ENCODE measurements around the gene CTSW. TPM values are rescaled to one million over a fixed set of nuclear protein-coding genes. Genes with fewer than 3 reads are reported as not detected.
A peak's percentile ranks its signal among the peaks of the same experiment; 100 is the strongest.

The CTSW gene
- total RNA-seq, 1 experiment from 2014 or later = not detected

DNA sequence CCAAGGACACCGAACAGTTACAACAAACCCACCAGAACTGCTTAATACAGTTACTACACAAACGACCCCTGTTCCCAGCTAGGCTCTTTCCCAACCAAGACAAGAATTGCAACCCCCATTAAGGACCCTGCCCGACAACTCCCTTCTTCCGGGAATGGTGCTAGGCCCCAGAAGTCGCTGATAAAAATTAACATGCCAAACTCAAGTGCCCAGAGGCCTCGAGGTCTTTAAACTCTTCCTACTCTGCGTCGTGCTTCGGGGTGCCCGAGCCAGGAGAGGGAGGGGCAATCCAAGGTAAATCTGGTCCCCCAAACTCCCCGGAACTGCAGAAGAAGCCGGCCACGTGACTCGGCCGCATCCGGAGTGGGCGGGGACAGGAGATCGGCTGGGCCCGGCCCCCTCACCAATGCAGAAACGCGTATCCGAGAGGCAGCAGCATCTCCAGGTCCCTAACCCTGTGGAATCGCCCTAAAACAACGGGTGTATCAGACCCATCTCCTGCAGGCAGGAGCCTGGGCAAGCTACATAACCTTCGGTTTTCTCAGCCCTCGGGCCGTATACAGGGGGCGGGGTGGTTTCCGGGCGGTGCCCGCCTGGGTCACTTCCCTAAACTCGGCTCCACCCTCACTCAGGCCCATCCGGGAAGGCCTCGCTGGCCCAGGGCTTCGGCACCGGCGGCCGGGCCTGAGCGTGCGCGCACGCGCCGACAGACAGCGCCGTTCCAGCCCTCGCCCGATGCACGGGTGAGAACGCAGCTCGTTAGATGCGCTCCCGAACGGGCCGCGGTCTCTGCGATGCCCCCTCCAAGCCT lies 22.7 kb upstream of the CTSW start:
- ChIA-PET CTCF (interaction anchor here (7.7 kb wide), 1 partner anchor 31 kb away, joined by 241 read pairs; the partner anchor contains the start of genes CCDC85B and FIBP), POLR2A (interaction anchor here (0.6 kb wide), 2 partner anchors 13 to 31 kb away, joined by 3 to 5 read pairs; partner anchors contain the start of gene FIBP)
- no TSS peak for BruUV-seq (replicated peaks)
- H3K9me3 Mint-ChIP-seq (ENCODE audit: unreplicated experiment) = no peaks in the 10 kb centered on the region
- H3K36me3 Mint-ChIP-seq (ENCODE audit: insufficient read depth, unreplicated experiment) = peaks cover 87% of the 10 kb centered on the region
- intact Hi-C loops (cut with micrococcal nuclease; ENCODE audit: unreplicated experiment) = loop anchor here (5.0 kb wide), 1 partner anchor 205 kb away; no protein-coding TSS in a partner anchor
- Histone ChIP-seq H3K4me1 (peaks cover 15% of the 10 kb centered on the region), H3K4me3 (ENCODE audit: low read depth, low read length) (peak overlapping the region; percentile 95), H3K27me3 (replicated peaks; ENCODE audit: control insufficient read depth, insufficient read depth, low read length) (no peaks in the 10 kb centered on the region), H3K9me3 (no peaks in the 10 kb centered on the region), H3K36me3 (ENCODE audit: control insufficient read depth, insufficient read depth, low read length) (peaks cover 9% of the 10 kb centered on the region; the same call in 1 of the 2 replicates)
- H3K27ac Mint-ChIP-seq (ENCODE audit: unreplicated experiment) = peak overlapping the region; percentile 71
- H3K27me3 Mint-ChIP-seq (ENCODE audit: insufficient read depth, unreplicated experiment) = no peaks in the 10 kb centered on the region
- H3K4me3 Mint-ChIP-seq (ENCODE audit: unreplicated experiment) = peak overlapping the region; percentile 97
- peaks cover 40% of the 10 kb centered on the region for H3K4me1 Mint-ChIP-seq (ENCODE audit: low read depth, unreplicated experiment)
- peak; percentile 72 to 80 for DNase-seq
- TF ChIP-seq, protein P1, sequence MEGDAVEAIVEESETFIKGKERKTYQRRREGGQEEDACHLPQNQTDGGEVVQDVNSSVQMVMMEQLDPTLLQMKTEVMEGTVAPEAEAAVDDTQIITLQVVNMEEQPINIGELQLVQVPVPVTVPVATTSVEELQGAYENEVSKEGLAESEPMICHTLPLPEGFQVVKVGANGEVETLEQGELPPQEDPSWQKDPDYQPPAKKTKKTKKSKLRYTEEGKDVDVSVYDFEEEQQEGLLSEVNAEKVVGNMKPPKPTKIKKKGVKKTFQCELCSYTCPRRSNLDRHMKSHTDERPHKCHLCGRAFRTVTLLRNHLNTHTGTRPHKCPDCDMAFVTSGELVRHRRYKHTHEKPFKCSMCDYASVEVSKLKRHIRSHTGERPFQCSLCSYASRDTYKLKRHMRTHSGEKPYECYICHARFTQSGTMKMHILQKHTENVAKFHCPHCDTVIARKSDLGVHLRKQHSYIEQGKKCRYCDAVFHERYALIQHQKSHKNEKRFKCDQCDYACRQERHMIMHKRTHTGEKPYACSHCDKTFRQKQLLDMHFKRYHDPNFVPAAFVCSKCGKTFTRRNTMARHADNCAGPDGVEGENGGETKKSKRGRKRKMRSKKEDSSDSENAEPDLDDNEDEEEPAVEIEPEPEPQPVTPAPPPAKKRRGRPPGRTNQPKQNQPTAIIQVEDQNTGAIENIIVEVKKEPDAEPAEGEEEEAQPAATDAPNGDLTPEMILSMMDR (IDR thresholded peaks at IDR 0.05; ENCODE audit: insufficient read depth in 1 of 2, low read depth in 1 of 2, low read length in 1 of 2, severe bottlenecking in 1 of 2, unreplicated experiment in 1 of 2) = no peak

DNA sequence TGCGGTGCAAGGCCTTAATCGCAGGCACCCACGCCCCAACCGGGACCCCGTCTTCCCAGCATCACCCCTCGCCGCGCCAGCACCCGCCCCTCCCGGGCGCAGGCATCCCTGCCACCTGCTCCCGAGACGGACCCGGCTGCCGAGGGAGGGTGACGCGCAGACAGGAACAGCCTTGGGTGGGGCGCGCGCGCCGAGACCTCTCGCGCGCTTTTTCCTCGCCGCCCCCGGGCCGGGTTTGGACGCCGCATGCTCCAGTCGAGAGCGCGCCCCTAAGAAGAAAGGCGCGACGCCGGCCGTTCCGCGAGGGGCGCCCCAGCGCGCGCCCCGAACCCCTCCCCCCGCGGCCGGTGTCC lies 22.2 kb upstream of the CTSW start:
- ChIA-PET POLR2A (interaction anchor here (0.6 to 1.0 kb wide), 2 partner anchors 8 to 31 kb away, joined by 5 to 6 read pairs; partner anchors contain the start of gene FIBP), CTCF (interaction anchor here (1.0 to 7.7 kb wide), 2 partner anchors 30 kb away, joined by 5 to 241 read pairs; partner anchors contain the start of genes CCDC85B and FIBP)
- TF ChIP-seq, protein P1 (IDR thresholded peaks at IDR 0.05; ENCODE audit: insufficient read depth in 1 of 2, low read depth in 1 of 2, low read length in 1 of 2, severe bottlenecking in 1 of 2, unreplicated experiment in 1 of 2) = no peak
- intact Hi-C loops (cut with micrococcal nuclease; ENCODE audit: unreplicated experiment) = loop anchor here (5.0 kb wide), 1 partner anchor 205 kb away; no protein-coding TSS in a partner anchor
- H3K27me3 ChIP-seq (replicated peaks; ENCODE audit: control insufficient read depth, insufficient read depth, low read length) = no peaks in the 10 kb centered on the region
- H3K36me3 Mint-ChIP-seq (ENCODE audit: insufficient read depth, unreplicated experiment) = peaks cover 83% of the 10 kb centered on the region
- H3K4me1 ChIP-seq = peaks cover 15% of the 10 kb centered on the region
- no TSS peak for BruUV-seq (replicated peaks)
- H3K4me3 Mint-ChIP-seq (ENCODE audit: unreplicated experiment) = peak overlapping the region; percentile 97
- DNase-seq = peak; percentile 56 to 72
- no peaks in the 10 kb centered on the region for H3K9me3 ChIP-seq
- H3K36me3 ChIP-seq (ENCODE audit: control insufficient read depth, insufficient read depth, low read length) = peaks cover 9% of the 10 kb centered on the region; the same call in 1 of the 2 replicates
- H3K4me3 ChIP-seq (ENCODE audit: low read depth, low read length) = peak overlapping the region; percentile 95
- no peaks in the 10 kb centered on the region for H3K27me3 Mint-ChIP-seq (ENCODE audit: insufficient read depth, unreplicated experiment)
- no peaks in the 10 kb centered on the region for H3K9me3 Mint-ChIP-seq (ENCODE audit: unreplicated experiment)
- peak overlapping the region; percentile 95 for H3K27ac Mint-ChIP-seq (ENCODE audit: unreplicated experiment)
- peaks cover 40% of the 10 kb centered on the region for H3K4me1 Mint-ChIP-seq (ENCODE audit: low read depth, unreplicated experiment)

Data from Caco-2 (cell line).